Measurements from ENCODE around the gene PTPRN2.
"Not testable (repeated sequence)": the region's sequence is repeated elsewhere in the genome, so short reads cannot be mapped to it uniquely, and the experiment has no call there.

PTPRN2 gene

GRCh38 chr7:157918326-157919080 is 669.1 kb downstream of the PTPRN2 start:
- no peak for DNase-seq (ENCODE audit: low read depth)
- TF ChIP-seq, protein P1, sequence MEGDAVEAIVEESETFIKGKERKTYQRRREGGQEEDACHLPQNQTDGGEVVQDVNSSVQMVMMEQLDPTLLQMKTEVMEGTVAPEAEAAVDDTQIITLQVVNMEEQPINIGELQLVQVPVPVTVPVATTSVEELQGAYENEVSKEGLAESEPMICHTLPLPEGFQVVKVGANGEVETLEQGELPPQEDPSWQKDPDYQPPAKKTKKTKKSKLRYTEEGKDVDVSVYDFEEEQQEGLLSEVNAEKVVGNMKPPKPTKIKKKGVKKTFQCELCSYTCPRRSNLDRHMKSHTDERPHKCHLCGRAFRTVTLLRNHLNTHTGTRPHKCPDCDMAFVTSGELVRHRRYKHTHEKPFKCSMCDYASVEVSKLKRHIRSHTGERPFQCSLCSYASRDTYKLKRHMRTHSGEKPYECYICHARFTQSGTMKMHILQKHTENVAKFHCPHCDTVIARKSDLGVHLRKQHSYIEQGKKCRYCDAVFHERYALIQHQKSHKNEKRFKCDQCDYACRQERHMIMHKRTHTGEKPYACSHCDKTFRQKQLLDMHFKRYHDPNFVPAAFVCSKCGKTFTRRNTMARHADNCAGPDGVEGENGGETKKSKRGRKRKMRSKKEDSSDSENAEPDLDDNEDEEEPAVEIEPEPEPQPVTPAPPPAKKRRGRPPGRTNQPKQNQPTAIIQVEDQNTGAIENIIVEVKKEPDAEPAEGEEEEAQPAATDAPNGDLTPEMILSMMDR (IDR thresholded peaks at IDR 0.05; ENCODE audit: control insufficient read depth, extremely low read depth, insufficient read depth) = no peak
- H3K4me3 ChIP-seq (ENCODE audit: low read depth, low read length) = no peak overlapping the region

DNA sequence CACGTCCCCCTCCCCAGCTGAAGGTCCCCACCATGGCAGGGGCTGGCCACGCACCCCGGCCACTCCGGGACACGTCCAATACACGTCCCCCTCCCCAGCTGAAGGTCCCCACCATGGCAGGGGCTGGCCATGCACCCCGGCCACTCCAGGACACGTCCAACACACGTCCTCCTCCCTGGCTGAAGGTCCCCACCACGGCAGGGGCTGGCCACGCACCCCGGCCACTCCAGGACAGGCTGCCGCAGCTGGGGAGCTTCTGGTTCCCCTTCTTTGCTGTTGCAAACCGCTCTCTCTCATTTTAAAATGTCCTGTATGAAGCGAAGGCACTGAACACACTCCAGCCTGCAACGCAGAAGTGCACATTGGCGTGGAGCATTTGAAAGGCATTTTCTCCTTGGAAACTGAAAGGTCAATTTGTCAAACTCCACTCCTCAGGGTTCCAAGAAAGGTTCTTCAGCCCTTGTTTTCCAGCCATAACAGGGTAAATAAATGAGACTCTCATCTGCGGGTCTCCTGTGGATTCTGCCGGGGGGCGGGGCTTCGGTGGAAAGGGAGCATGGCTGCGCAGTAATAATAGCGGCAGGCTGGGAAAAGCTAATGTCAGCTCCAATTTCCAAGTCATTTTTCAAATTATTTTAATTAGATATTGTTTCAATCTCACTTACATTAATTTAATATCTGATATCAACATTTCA is 670.5 kb downstream of the PTPRN2 start:
- DNase-seq (ENCODE audit: low read depth) = no peak
- TF ChIP-seq, protein P1 (IDR thresholded peaks at IDR 0.05; ENCODE audit: control insufficient read depth, extremely low read depth, insufficient read depth) = no peak
- H3K4me3 ChIP-seq (ENCODE audit: low read depth, low read length) = no peak overlapping the region

GRCh38 chr7:157910446-157910845 is 677.2 kb downstream of the PTPRN2 start:
- H3K4me3 ChIP-seq (ENCODE audit: low read depth, low read length) = no peak overlapping the region
- peak; percentile 63 for DNase-seq (ENCODE audit: low read depth)
- TF ChIP-seq, protein P1 (IDR thresholded peaks at IDR 0.05; ENCODE audit: control insufficient read depth, extremely low read depth, insufficient read depth) = no peak

- not testable (repeated sequence) for DNase-seq (ENCODE audit: low read depth); H3K4me3 ChIP-seq (ENCODE audit: low read depth, low read length)
These were observed 677.6 kb downstream of the PTPRN2 start for GRCh38 chr7:157910045-157910444.

DNA sequence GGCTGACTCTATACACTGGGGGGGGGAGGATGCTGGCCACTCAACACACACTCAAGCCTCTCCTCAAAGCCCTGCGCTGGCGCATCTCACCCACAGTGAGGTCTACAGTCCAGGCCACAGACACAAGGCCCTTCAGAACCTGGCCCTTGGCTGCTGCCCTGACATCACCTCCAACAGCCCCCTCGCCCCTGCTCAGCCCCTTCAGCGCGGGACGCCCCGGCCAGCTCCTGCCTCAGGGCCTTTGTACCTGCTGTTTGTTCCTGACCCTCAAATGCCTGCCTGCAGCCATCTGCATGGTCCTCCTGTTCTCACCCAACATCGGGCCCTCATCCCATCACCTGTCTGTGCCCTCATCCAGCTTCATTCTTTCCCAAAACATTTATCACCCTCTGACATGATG is 678.3 kb downstream of the PTPRN2 start:
- no peak for DNase-seq (ENCODE audit: low read depth)
- no peak overlapping the region for H3K4me3 ChIP-seq (ENCODE audit: low read depth, low read length)
- TF ChIP-seq, protein P1 (IDR thresholded peaks at IDR 0.05; ENCODE audit: control insufficient read depth, extremely low read depth, insufficient read depth) = no peak

GRCh38 chr7:157908006-157908782 is 679.4 kb downstream of the PTPRN2 start:
- no peak for DNase-seq (ENCODE audit: low read depth)
- TF ChIP-seq, protein P1 (IDR thresholded peaks at IDR 0.05; ENCODE audit: control insufficient read depth, extremely low read depth, insufficient read depth) = no peak
- no peak overlapping the region for H3K4me3 ChIP-seq (ENCODE audit: low read depth, low read length)

DNA sequence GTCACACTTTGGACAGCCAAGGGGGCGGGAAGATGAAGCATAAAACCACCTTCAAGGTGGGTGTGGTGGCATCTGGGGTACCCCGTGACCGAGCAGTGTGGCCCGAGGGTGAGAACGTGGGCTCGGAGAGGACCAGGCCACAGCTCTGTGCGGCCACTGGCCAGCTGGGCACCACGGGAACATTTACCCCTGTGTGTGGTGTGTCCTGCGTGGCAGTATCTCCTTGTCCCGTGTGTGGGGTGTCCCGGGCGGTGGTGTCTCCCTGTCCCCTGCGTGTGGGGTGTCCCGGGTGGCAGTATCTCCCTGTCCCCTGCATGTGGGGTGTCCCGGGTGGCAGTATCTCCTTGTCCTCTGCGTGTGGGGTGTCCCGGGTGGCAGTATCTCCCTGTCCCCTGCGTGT is 680.5 kb downstream of the PTPRN2 start:
- H3K4me3 ChIP-seq (ENCODE audit: low read depth, low read length) = no peak overlapping the region
- TF ChIP-seq, protein P1 (IDR thresholded peaks at IDR 0.05; ENCODE audit: control insufficient read depth, extremely low read depth, insufficient read depth) = no peak
- DNase-seq (ENCODE audit: low read depth) = no peak

All from LNCaP clone FGC (cell line).